Measurements from ENCODE around the gene FAM13A. TPM values are rescaled to one million over a fixed set of nuclear protein-coding genes. Genes with fewer than 3 reads are reported as not detected.

FAM13A gene
- total RNA-seq, 1 donor from 2014 or later = 40.3 TPM

GRCh38 chr4:88797725-88798124 lies 259.3 kb downstream of the FAM13A start:
- TF ChIP-seq CTCF (IDR thresholded peaks at IDR 0.05) (no peak), EZH2phosphoT487 (IDR thresholded peaks at IDR 0.05) (no peak), EZH2 (IDR thresholded peaks at IDR 0.05) (no peak)
- H3F3A ChIP-seq (ENCODE audit: low read depth) = no peaks in the 10 kb centered on the region
- H4K20me1 ChIP-seq (ENCODE audit: low read depth) = no peaks in the 10 kb centered on the region
- H3K36me3 ChIP-seq = no peaks in the 10 kb centered on the region
- H3K4me1 ChIP-seq = no peaks in the 10 kb centered on the region
- Mint-ChIP-seq H3K4me1 (peaks cover 14% of the 10 kb centered on the region), H3K9me3 (no peaks in the 10 kb centered on the region), H3K36me3 (peaks cover 10% of the 10 kb centered on the region), H3K27me3 (ENCODE audit: insufficient read depth, low read depth) (peaks cover 2% of the 10 kb centered on the region), H3K27ac (peak overlapping the region; percentile 1), H3K4me3 (no peak overlapping the region)
- no peak for DNase-seq (ENCODE audit: low spot score)
- H3K27me3 ChIP-seq = no peaks in the 10 kb centered on the region
- no peak overlapping the region for H3K4me3 ChIP-seq
- no peak overlapping the region for H3K4me2 ChIP-seq
- H3K9ac ChIP-seq = no peak overlapping the region
- H3K27ac ChIP-seq = no peak overlapping the region
- no peaks in the 10 kb centered on the region for H3K79me2 ChIP-seq (ENCODE audit: low read depth)
- H3K9me3 ChIP-seq (ENCODE audit: low read depth) = no peaks in the 10 kb centered on the region
- no peak overlapping the region for H2AFZ ChIP-seq (replicated peaks)

DNA sequence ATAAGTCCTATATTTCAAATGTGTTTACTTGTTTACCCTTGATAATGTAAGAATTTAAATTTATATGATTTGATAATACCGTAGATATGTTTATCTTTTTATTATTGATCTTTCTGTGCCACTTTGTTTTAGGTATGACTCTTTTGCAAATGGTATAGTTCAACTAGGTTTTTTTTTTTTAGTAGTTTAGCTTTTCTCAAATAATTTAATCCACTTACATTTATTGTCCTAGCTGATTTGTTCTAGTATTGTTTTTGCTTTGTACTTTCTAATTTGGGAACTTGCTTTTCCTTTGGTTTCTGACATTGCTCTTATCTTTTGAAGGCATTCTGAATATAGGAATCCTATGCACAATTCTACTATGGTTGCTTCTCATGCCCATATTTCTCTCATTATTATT lies 260.4 kb downstream of the FAM13A start:
- H3K79me2 ChIP-seq (ENCODE audit: low read depth) = no peaks in the 10 kb centered on the region
- no peaks in the 10 kb centered on the region for H3K4me1 ChIP-seq
- Mint-ChIP-seq H3K27me3 (ENCODE audit: insufficient read depth, low read depth) (peaks cover 2% of the 10 kb centered on the region), H3K4me1 (peaks cover 14% of the 10 kb centered on the region), H3K9me3 (no peaks in the 10 kb centered on the region), H3K27ac (no peak overlapping the region), H3K4me3 (no peak overlapping the region), H3K36me3 (peaks cover 10% of the 10 kb centered on the region)
- no peak overlapping the region for H3K27ac ChIP-seq
- H4K20me1 ChIP-seq (ENCODE audit: low read depth) = no peaks in the 10 kb centered on the region
- TF ChIP-seq CTCF (IDR thresholded peaks at IDR 0.05) (no peak), EZH2phosphoT487 (IDR thresholded peaks at IDR 0.05) (no peak), EZH2 (IDR thresholded peaks at IDR 0.05) (no peak)
- no peak overlapping the region for H2AFZ ChIP-seq (replicated peaks)
- H3K9me3 ChIP-seq (ENCODE audit: low read depth) = no peaks in the 10 kb centered on the region
- H3K4me3 ChIP-seq = no peak overlapping the region
- no peaks in the 10 kb centered on the region for H3K36me3 ChIP-seq
- no peaks in the 10 kb centered on the region for H3K27me3 ChIP-seq
- H3K9ac ChIP-seq = no peak overlapping the region
- no peak overlapping the region for H3K4me2 ChIP-seq
- DNase-seq (ENCODE audit: low spot score) = no peak
- H3F3A ChIP-seq (ENCODE audit: low read depth) = no peaks in the 10 kb centered on the region

DNA sequence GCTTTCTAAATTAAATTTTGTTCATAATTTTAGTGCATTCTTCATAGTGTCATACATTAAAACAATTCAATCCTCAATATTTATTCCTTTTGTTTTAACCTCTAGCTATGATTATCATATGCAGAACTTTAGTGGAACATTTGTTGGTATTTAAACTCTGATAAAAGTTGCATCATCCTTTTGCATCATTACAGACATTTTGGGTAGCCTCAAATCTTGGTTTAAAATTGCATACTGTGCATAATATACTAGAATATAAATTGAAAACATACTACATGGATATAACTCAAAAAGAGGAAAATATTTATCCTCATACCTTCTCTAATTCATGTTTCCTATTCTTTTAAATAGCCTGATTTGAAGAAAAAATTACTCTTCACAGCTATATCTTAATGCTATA lies 262.0 kb downstream of the FAM13A start:
- Histone ChIP-seq H3K9ac (no peak overlapping the region), H2AFZ (replicated peaks) (no peak overlapping the region), H3F3A (ENCODE audit: low read depth) (no peaks in the 10 kb centered on the region), H3K27me3 (no peaks in the 10 kb centered on the region), H3K4me3 (no peak overlapping the region), H3K4me2 (no peak overlapping the region), H3K36me3 (no peaks in the 10 kb centered on the region), H3K9me3 (ENCODE audit: low read depth) (no peaks in the 10 kb centered on the region), H3K4me1 (no peaks in the 10 kb centered on the region), H3K79me2 (ENCODE audit: low read depth) (no peaks in the 10 kb centered on the region), H4K20me1 (ENCODE audit: low read depth) (no peaks in the 10 kb centered on the region), H3K27ac (no peak overlapping the region)
- TF ChIP-seq EZH2 (IDR thresholded peaks at IDR 0.05) (no peak), CTCF (IDR thresholded peaks at IDR 0.05) (no peak), EZH2phosphoT487 (IDR thresholded peaks at IDR 0.05) (no peak)
- Mint-ChIP-seq H3K27me3 (ENCODE audit: insufficient read depth, low read depth) (peaks cover 2% of the 10 kb centered on the region), H3K27ac (no peak overlapping the region), H3K9me3 (no peaks in the 10 kb centered on the region), H3K36me3 (peaks cover 9% of the 10 kb centered on the region), H3K4me1 (peaks cover 14% of the 10 kb centered on the region), H3K4me3 (no peak overlapping the region)
- no peak for DNase-seq (ENCODE audit: low spot score)

Data from neural progenitor cell (in vitro differentiated cells).